Epidermal melanocyte (primary cell): Measurements from ENCODE around the gene DDRGK1.
A peak's percentile ranks its signal among the peaks of the same experiment; 100 is the strongest.
"Not testable (repeated sequence)": the region's sequence is repeated elsewhere in the genome, so short reads cannot be mapped to it uniquely, and the experiment has no call there.

Experiments
- DNase-seq: peaks from one replicate; pipeline ENCODE4 v3.0.0; 2011; ENCODE audit warnings: low spot score; ENCODE audit not compliant: insufficient read length

The DDRGK1 gene

GRCh38 chr20:3165473-3166337, 38.8 kb downstream of the DDRGK1 start:
- peak; percentile 33 for DNase-seq

GRCh38 chr20:3164763-3165410, 39.6 kb downstream of the DDRGK1 start:
- no peak for DNase-seq

DNA sequence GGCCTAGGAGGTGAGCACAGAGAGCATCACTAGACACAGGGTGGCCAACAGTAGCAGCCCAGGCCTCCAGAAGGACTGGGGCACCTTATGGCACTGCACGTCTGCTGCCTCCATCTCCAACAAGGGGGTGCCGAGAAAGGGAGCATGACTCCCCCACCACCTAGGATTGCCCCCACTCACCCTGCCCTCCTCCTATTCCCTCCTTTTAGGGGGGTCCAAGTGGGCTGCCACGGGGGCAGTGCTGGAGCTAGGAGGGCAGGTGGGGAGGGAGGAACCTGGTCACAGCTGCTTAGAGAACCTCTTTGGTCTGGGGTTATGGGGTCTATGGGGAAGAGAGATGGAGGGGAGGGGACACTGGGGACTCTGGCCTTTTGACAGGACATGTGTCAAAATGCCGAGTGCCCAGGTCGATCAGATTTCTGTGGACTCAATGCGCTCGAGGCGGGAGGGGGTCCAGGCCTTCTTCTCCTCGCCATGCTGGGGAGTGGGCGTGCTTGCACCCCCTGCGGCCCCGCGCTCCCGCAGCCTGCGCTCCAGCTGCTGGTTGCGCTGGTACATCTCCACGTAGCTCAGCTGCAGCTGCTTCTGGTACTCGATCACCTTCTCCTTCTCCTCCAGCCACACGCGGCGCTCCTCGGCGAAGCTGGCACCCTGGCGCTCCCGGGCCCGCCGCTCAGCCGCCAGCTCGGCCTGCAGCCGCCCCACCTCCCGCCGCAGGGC, 40.3 kb downstream of the DDRGK1 start:
- no peak for DNase-seq

GRCh38 chr20:3163099-3164042, 41.1 kb downstream of the DDRGK1 start:
- DNase-seq, result no peak

DNA sequence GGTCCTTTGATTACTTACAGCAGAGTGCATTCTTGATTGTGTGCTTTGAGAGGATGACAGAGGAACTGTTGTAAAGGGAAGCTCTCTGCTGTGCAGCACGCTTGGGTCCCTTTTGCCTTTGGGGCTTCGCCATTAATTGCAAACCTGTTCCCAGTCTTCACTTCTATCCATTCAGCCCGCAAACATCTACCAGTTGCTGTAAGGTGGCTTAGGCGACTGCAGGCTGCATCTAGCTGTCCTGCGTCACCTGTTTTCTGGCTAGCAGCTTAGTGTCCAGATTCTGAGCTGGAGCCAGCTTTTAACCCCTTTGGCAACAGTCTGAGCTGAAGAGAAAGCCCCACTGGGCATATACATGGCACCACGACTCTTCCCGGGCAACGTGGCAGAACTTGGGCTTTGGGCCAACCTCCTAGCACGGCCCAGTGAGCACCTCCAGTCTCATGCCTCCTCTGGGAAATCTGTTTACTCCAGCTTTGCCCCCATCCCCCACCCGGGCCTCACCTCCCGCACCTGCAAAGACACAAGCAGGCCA, 42.3 kb downstream of the DDRGK1 start:
- DNase-seq, result no peak

- DNase-seq, result no peak
These were observed 43.0 kb downstream of the DDRGK1 start for GRCh38 chr20:3161316-3162079.

DNA sequence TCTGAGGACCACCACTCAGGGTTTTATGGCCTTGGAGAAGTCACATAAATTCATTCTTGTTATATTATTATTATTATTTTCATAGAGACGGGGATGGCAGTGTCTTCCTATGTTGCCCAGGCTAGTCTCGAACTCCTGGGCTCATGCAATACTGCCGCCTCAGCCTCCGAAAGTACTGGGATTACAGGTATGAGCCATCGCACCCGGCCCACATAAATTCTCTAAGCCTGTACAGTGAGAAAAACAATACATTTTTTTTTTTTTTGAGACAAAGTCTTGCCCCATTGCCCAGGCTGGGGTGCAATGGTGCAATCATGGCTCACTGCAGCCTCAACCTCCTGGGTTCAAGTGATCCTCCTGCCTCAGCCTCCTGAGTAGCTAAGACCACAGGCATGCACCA, 44.1 kb downstream of the DDRGK1 start:
- no peak for DNase-seq

- DNase-seq, result no peak
These were observed 45.5 kb downstream of the DDRGK1 start for GRCh38 chr20:3158968-3159431.

GRCh38 chr20:3157817-3158216, 46.7 kb downstream of the DDRGK1 start:
- DNase-seq, result no peak

GRCh38 chr20:3156811-3157619, 47.5 kb downstream of the DDRGK1 start:
- no peak for DNase-seq

DNA sequence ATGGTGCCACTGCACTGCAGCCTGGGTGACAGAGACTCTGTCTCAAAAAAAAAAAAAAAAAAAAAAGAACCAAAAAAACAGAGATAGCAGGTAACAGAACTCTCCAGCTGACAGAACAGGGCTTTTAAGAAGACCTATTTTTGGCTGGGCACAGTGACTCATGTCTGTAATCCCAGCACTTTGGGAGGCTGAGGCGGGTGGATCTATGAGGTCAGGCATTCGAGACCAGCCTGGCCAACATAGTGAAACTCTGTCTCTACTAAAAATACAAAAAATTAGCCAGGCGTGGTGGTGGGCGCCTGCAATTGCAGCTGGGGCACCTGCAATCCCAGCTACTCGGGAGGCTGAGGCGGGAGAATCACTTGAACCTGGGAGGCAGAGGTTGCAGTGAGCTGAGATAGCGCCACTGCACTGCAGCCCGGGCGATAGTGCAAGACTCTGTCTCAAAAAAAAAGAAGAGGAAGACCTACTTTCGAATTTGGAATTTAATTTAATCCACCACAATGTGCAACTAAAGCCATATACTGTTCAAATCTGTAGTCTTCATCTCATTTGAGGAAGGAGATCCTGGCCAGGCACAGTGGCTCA, 52.3 kb downstream of the DDRGK1 start:
- DNase-seq, result not testable (repeated sequence)

DNA sequence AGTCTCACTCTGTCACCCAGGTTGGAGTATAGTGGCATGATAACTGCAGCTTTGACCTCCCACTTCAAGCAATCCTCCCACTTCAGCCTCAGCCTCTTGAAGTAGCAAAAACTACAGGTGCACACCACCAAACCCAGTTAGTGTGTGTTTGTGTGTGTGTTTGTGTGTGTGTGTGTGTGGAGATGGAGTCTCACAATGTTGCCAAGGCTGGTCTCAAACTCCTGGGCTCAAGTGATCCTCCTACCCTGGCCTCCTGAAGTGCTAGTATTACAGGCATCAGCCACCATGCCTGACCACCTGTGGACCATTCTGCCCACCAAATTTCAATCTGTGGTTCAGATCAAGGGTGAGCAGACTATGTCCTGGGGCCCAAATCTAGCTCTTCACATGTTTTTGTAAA, 53.6 kb downstream of the DDRGK1 start:
- no peak for DNase-seq

- DNase-seq, result no peak
These were observed 57.6 kb downstream of the DDRGK1 start for GRCh38 chr20:3146732-3147341.

DNA sequence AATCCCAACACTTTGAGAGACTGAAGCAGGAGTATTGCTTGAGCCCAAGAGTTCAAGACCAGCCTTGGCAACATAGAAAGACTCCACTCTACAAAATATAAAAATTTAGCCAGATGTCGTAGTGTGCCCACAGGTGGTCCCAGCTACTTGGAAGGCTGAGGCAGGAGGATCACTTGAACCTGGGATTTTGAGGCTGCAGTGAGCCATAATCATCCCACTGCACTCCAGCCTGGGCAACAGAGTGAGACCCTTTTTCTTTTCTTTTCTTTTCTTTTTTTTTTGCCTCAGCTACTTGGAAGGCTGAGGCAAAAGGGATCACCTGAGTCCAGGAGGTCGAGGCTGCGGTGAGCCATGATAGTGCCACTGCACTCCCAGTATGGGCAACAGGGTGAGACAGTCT, 62.7 kb downstream of the DDRGK1 start:
- DNase-seq, result no peak
